GM19324 (cell line): ENCODE results near the gene SLIT1.

ENCODE experiments used
- ATAC-seq: cut with Tn5 transposase; IDR thresholded peaks from one replicate; pipeline ENCODE4 v1.9.1; 2021; ENCODE audit warnings: mild to moderate bottlenecking, moderate library complexity; ENCODE audit not compliant: unreplicated experiment, low FRiP score

The SLIT1 gene

GRCh38 chr10:97204826-97205679 is 19.3 kb upstream of the SLIT1 start:
- ATAC-seq: no peak

- ATAC-seq: no peak
Observed at GRCh38 chr10:97203220-97203619, 17.5 kb upstream of the SLIT1 start.

GRCh38 chr10:97200616-97201015 is 14.9 kb upstream of the SLIT1 start:
- ATAC-seq: no peak

GRCh38 chr10:97199152-97199551 is 13.4 kb upstream of the SLIT1 start:
- no peak for ATAC-seq

GRCh38 chr10:97197030-97197500 is 11.3 kb upstream of the SLIT1 start:
- ATAC-seq: no peak

GRCh38 chr10:97196223-97197029 is 10.7 kb upstream of the SLIT1 start:
- no peak for ATAC-seq

GRCh38 chr10:97195706-97196222 is 10.0 kb upstream of the SLIT1 start:
- no peak for ATAC-seq

- ATAC-seq: no peak
Observed at GRCh38 chr10:97192952-97193435, 7.2 kb upstream of the SLIT1 start.

GRCh38 chr10:97190450-97190849 is 4.7 kb upstream of the SLIT1 start:
- ATAC-seq: no peak

- ATAC-seq: no peak
Observed at GRCh38 chr10:97188261-97188711, 2.5 kb upstream of the SLIT1 start.

- ATAC-seq: no peak
Observed at GRCh38 chr10:97186911-97187310, 1.2 kb upstream of the SLIT1 start.

- ATAC-seq: no peak
Observed at GRCh38 chr10:97184971-97185325, 811 bp downstream of the SLIT1 start.

- ATAC-seq: no peak
Observed at GRCh38 chr10:97183314-97183713, 2.4 kb downstream of the SLIT1 start.

- no peak for ATAC-seq
Observed at GRCh38 chr10:97182288-97182990, 3.3 kb downstream of the SLIT1 start.

GRCh38 chr10:97180986-97181385 is 4.8 kb downstream of the SLIT1 start:
- no peak for ATAC-seq

GRCh38 chr10:97180363-97180755 is 5.4 kb downstream of the SLIT1 start:
- no peak for ATAC-seq

- ATAC-seq: no peak
Observed at GRCh38 chr10:97179731-97180362, 5.9 kb downstream of the SLIT1 start.

- no peak for ATAC-seq
Observed at GRCh38 chr10:97179311-97179710, 6.4 kb downstream of the SLIT1 start.

- ATAC-seq: no peak
Observed at GRCh38 chr10:97178074-97178473, 7.7 kb downstream of the SLIT1 start.

GRCh38 chr10:97176226-97176625 is 9.5 kb downstream of the SLIT1 start:
- ATAC-seq: no peak
